Activated CD4-positive, alpha-beta T cell treated with anti-CD3 and anti-CD28 coated beads for 36 hours (primary cell): Measurements from ENCODE around the gene PSMA7. TPM values are rescaled to one million over a fixed set of nuclear protein-coding genes. Genes with fewer than 3 reads are reported as not detected.
"Not testable (repeated sequence)": the region's sequence is repeated elsewhere in the genome, so short reads cannot be mapped to it uniquely, and the experiment has no call there.

ENCODE experiments used
- ATAC-seq: fragments of 200-7000 bp; cut with Tn5 transposase; one replicate; pipeline ENCODE4 v1.10.0; 2021; ENCODE audit warnings: mild to moderate bottlenecking, moderate library complexity
- CTCF ChIA-PET: fragments of 350-600 bp; sonication (Branson Sonifier 250); formaldehyde crosslinking; loops from one replicate; lab custom pipeline; 2021; ENCODE audit warnings: antibody characterized with exemption; lab: Charles Lee
- POLR2A ChIA-PET: fragments of 350-600 bp; sonication (Branson Sonifier 250); formaldehyde crosslinking; loops from one replicate; lab custom pipeline; 2021; ENCODE audit warnings: antibody characterized with exemption, inconsistent platforms; lab: Charles Lee
- DNase-seq: peaks from one replicate; pipeline ENCODE4 v3.0.0-alpha.2; 2020
- H3K27ac Mint-ChIP-seq: one replicate; pipeline ENCODE4 v1.8.0; 2021; ENCODE audit warnings: mixed read lengths
- H3K27me3 Mint-ChIP-seq: one replicate; pipeline ENCODE4 v1.8.0; 2021; ENCODE audit warnings: mixed read lengths
- H3K36me3 Mint-ChIP-seq: one replicate; pipeline ENCODE4 v1.8.0; 2021; ENCODE audit warnings: low read depth, mixed read lengths
- H3K4me1 Mint-ChIP-seq: one replicate; pipeline ENCODE4 v1.8.0; 2021; ENCODE audit warnings: mixed read lengths
- H3K4me3 Mint-ChIP-seq: one replicate; pipeline ENCODE4 v1.8.0; 2021; ENCODE audit warnings: mild to moderate bottlenecking, moderate library complexity, mixed read lengths
- H3K9me3 Mint-ChIP-seq: one replicate; pipeline ENCODE4 v1.8.0; 2021; ENCODE audit warnings: low read depth, mixed read lengths
- intact Hi-C, 2 experiments: fragments of 100-400 bp; cut with DNase I in 1 of 2; cut with micrococcal nuclease in 1 of 2; formaldehyde crosslinking; loops; one replicate each; pipeline versions ENCODE4 v1.14.2 to v1.15.1; 2022 to 2024; cut with DNase I, micrococcal nuclease
- total RNA-seq, 2 experiments: library from RNA; stranded (reverse); gene quantifications; one replicate each; pipeline ENCODE4 v1.2.3, GENCODE V29; 2021

The PSMA7 gene
- total RNA-seq, 2 experiments from 2014 or later, result 208 to 296 TPM

- peaks cover 9% of the 10 kb centered on the region for H3K9me3 Mint-ChIP-seq
- H3K4me1 Mint-ChIP-seq, result peaks cover 35% of the 10 kb centered on the region
- H3K4me3 Mint-ChIP-seq, result no peak overlapping the region
- ATAC-seq (no peak), DNase-seq (no peak)
- ChIA-PET POLR2A (no interaction called here), CTCF (no interaction called here)
- no peaks in the 10 kb centered on the region for H3K36me3 Mint-ChIP-seq
- intact Hi-C loops, result no loop called here
- no peaks in the 10 kb centered on the region for H3K27me3 Mint-ChIP-seq
- H3K27ac Mint-ChIP-seq, result no peak overlapping the region
These were observed 26.4 kb downstream of the PSMA7 start for GRCh38 chr20:62116558-62117361.

- H3K27me3 Mint-ChIP-seq, H3K27ac Mint-ChIP-seq, H3K36me3 Mint-ChIP-seq, CTCF ChIA-PET, ATAC-seq, DNase-seq, H3K4me3 Mint-ChIP-seq, POLR2A ChIA-PET, intact Hi-C loops: not testable (repeated sequence)
- peaks cover 13% of the 10 kb centered on the region for H3K9me3 Mint-ChIP-seq
- H3K4me1 Mint-ChIP-seq, result peaks cover 32% of the 10 kb centered on the region
These were observed 27.3 kb downstream of the PSMA7 start for GRCh38 chr20:62115800-62116407.

- no peak for ATAC-seq
- Mint-ChIP-seq H3K27ac (no peak overlapping the region), H3K36me3 (peaks cover 3% of the 10 kb centered on the region), H3K4me3 (no peak overlapping the region), H3K4me1 (peaks cover 25% of the 10 kb centered on the region), H3K9me3 (peaks cover 18% of the 10 kb centered on the region), H3K27me3 (no peaks in the 10 kb centered on the region)
- POLR2A ChIA-PET, result no interaction called here
- intact Hi-C loops, result no loop called here
- CTCF ChIA-PET, result interaction anchor here (0.6 kb wide), 1 partner anchor 589 kb away, joined by 4 read pairs; no protein-coding TSS in a partner anchor
- no peak for DNase-seq
These were observed 28.3 kb downstream of the PSMA7 start for GRCh38 chr20:62114894-62115293.

GRCh38 chr20:62112368-62112767 is 30.8 kb downstream of the PSMA7 start:
- peaks cover 34% of the 10 kb centered on the region for H3K9me3 Mint-ChIP-seq
- intact Hi-C loops, result no loop called here
- no peak for DNase-seq
- CTCF ChIA-PET, result interaction anchor here (0.8 kb wide), 1 partner anchor 23 kb away, joined by 4 read pairs; no protein-coding TSS in a partner anchor
- no peak overlapping the region for H3K4me3 Mint-ChIP-seq
- H3K27me3 Mint-ChIP-seq, result no peaks in the 10 kb centered on the region
- H3K36me3 Mint-ChIP-seq, result peaks cover 17% of the 10 kb centered on the region
- POLR2A ChIA-PET, result no interaction called here
- ATAC-seq, result no peak
- H3K27ac Mint-ChIP-seq, result no peak overlapping the region
- H3K4me1 Mint-ChIP-seq, result peaks cover 4% of the 10 kb centered on the region

- DNase-seq (no peak), ATAC-seq (no peak)
- Mint-ChIP-seq H3K36me3 (peaks cover 20% of the 10 kb centered on the region), H3K27ac (no peak overlapping the region), H3K4me1 (no peaks in the 10 kb centered on the region), H3K4me3 (no peak overlapping the region), H3K9me3 (peaks cover 41% of the 10 kb centered on the region), H3K27me3 (no peaks in the 10 kb centered on the region)
- CTCF ChIA-PET, result no interaction called here
- POLR2A ChIA-PET, result no interaction called here
- intact Hi-C loops, result no loop called here
These were observed 32.0 kb downstream of the PSMA7 start for GRCh38 chr20:62111148-62111547.

- Mint-ChIP-seq H3K36me3 (peaks cover 30% of the 10 kb centered on the region), H3K27me3 (peaks cover 3% of the 10 kb centered on the region)
These were observed 37.6 kb downstream of the PSMA7 start for GRCh38 chr20:62105592-62105991.

GRCh38 chr20:62104791-62105345 is 38.3 kb downstream of the PSMA7 start:
- no peak for DNase-seq
- H3K4me3 Mint-ChIP-seq, result no peak overlapping the region
- H3K9me3 Mint-ChIP-seq, result peaks cover 52% of the 10 kb centered on the region
- ATAC-seq, result no peak
- intact Hi-C loops, result no loop called here
- ChIA-PET POLR2A (no interaction called here), CTCF (interaction anchor here (1.0 kb wide), 1 partner anchor 11 kb away, joined by 4 read pairs; no protein-coding TSS in a partner anchor)
- H3K27ac Mint-ChIP-seq, result no peak overlapping the region
- H3K4me1 Mint-ChIP-seq, result no peaks in the 10 kb centered on the region
- peaks cover 27% of the 10 kb centered on the region for H3K36me3 Mint-ChIP-seq
- peaks cover 3% of the 10 kb centered on the region for H3K27me3 Mint-ChIP-seq

More at GRCh38 chr20:62105592-62105991, 37.6 kb downstream of the PSMA7 start:
- ChIA-PET CTCF (no interaction called here), POLR2A (no interaction called here)
- DNase-seq (no peak), ATAC-seq (no peak)
- Mint-ChIP-seq H3K27ac (no peak overlapping the region), H3K4me3 (no peak overlapping the region), H3K9me3 (peaks cover 48% of the 10 kb centered on the region), H3K4me1 (no peaks in the 10 kb centered on the region)
- intact Hi-C loops, result no loop called here

GRCh38 chr20:62104234-62104789 is 38.9 kb downstream of the PSMA7 start:
- POLR2A ChIA-PET, result no interaction called here
- H3K27me3 Mint-ChIP-seq, result peaks cover 3% of the 10 kb centered on the region
- intact Hi-C loops, result no loop called here

GRCh38 chr20:62103508-62104233 is 39.5 kb downstream of the PSMA7 start:
- ATAC-seq (no peak), DNase-seq (no peak)
- Mint-ChIP-seq H3K4me3 (no peak overlapping the region), H3K27ac (no peak overlapping the region), H3K36me3 (peaks cover 19% of the 10 kb centered on the region), H3K27me3 (peaks cover 3% of the 10 kb centered on the region), H3K9me3 (peaks cover 46% of the 10 kb centered on the region), H3K4me1 (no peaks in the 10 kb centered on the region)
- ChIA-PET POLR2A (no interaction called here), CTCF (interaction anchor here (1.0 kb wide), 1 partner anchor 9 kb away, joined by 4 read pairs; no protein-coding TSS in a partner anchor)
- intact Hi-C loops, result no loop called here

More at GRCh38 chr20:62104234-62104789, 38.9 kb downstream of the PSMA7 start:
- no peak overlapping the region for H3K27ac Mint-ChIP-seq
- H3K36me3 Mint-ChIP-seq, result peaks cover 24% of the 10 kb centered on the region
- ATAC-seq (no peak), DNase-seq (no peak)
- no peak overlapping the region for H3K4me3 Mint-ChIP-seq
- CTCF ChIA-PET, result interaction anchor here (1.0 kb wide), 1 partner anchor 10 kb away, joined by 4 read pairs; no protein-coding TSS in a partner anchor
- H3K9me3 Mint-ChIP-seq, result peaks cover 52% of the 10 kb centered on the region
- H3K4me1 Mint-ChIP-seq, result no peaks in the 10 kb centered on the region

GRCh38 chr20:62101078-62101477 is 42.1 kb downstream of the PSMA7 start:
- intact Hi-C loops, result no loop called here
- H3K36me3 Mint-ChIP-seq, result peaks cover 9% of the 10 kb centered on the region
- no peak overlapping the region for H3K27ac Mint-ChIP-seq
- H3K27me3 Mint-ChIP-seq, result peaks cover 3% of the 10 kb centered on the region
- no peak for ATAC-seq
- peaks cover 32% of the 10 kb centered on the region for H3K9me3 Mint-ChIP-seq
- POLR2A ChIA-PET, result no interaction called here
- no peak for DNase-seq
- CTCF ChIA-PET, result interaction anchor here (1.2 kb wide), 1 partner anchor 10 kb away, joined by 3 read pairs; no protein-coding TSS in a partner anchor
- H3K4me1 Mint-ChIP-seq, result no peaks in the 10 kb centered on the region
- no peak overlapping the region for H3K4me3 Mint-ChIP-seq

- peaks cover 4% of the 10 kb centered on the region for H3K27me3 Mint-ChIP-seq
- H3K27ac Mint-ChIP-seq, result no peak overlapping the region
- ChIA-PET POLR2A (no interaction called here), CTCF (no interaction called here)
- peaks cover 5% of the 10 kb centered on the region for H3K36me3 Mint-ChIP-seq
- H3K4me1 Mint-ChIP-seq, result no peaks in the 10 kb centered on the region
- ATAC-seq (no peak), DNase-seq (no peak)
- H3K9me3 Mint-ChIP-seq, result peaks cover 20% of the 10 kb centered on the region
- H3K4me3 Mint-ChIP-seq, result no peak overlapping the region
- intact Hi-C loops, result no loop called here
These were observed 45.2 kb downstream of the PSMA7 start for GRCh38 chr20:62097881-62098407.
